Retina (tissue), 1 donor: ENCODE data around the gene SMIM38.
A peak's percentile ranks its signal among the peaks of the same experiment; 100 is the strongest.
"Not testable (repeated sequence)": the region's sequence is repeated elsewhere in the genome, so short reads cannot be mapped to it uniquely, and the experiment has no call there.

Experiments used
- DNase-seq: peaks from one replicate; pipeline ENCODE4 v3.0.0-alpha.2; 2016

SMIM38 gene

DNA sequence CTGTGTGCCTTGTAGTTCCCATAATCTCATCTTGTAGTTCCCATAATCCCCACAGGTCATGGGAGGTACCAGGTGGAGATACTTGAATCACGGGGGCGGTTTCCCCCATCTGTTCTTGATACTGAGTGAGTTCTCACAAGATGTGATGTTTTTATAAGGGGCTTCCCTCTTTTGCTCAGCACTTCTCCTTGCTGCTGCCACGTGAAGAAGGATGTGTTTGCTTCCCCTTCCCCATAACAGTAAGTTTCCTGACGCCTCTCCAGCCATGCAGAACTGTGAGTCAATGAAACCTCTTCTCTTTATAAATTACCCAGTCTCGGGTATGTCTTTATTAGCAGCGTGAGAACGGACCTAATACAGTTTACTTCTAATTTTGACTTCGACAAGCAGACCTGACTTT lies 14.0 kb upstream of the SMIM38 start:
- no peak for DNase-seq

DNA sequence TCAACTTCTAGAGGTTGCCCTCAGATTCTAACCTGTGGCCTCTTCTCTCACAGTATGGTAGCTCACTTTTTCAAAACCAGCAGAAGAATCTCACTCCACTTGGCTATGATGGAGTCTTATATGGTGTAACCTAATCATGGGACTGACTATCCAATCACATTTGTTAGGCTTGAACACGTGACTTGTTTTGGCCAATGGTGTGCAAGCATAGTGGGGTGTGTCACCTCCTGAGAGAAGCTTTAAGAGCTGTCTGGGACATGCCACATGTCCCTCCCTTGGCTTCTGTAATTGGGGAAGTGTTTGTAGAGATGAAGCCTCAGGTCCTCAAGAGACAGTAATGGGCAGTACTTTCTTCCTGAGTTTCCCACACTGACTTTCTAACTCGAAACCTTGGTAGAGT lies 12.8 kb upstream of the SMIM38 start:
- DNase-seq, result no peak

DNA sequence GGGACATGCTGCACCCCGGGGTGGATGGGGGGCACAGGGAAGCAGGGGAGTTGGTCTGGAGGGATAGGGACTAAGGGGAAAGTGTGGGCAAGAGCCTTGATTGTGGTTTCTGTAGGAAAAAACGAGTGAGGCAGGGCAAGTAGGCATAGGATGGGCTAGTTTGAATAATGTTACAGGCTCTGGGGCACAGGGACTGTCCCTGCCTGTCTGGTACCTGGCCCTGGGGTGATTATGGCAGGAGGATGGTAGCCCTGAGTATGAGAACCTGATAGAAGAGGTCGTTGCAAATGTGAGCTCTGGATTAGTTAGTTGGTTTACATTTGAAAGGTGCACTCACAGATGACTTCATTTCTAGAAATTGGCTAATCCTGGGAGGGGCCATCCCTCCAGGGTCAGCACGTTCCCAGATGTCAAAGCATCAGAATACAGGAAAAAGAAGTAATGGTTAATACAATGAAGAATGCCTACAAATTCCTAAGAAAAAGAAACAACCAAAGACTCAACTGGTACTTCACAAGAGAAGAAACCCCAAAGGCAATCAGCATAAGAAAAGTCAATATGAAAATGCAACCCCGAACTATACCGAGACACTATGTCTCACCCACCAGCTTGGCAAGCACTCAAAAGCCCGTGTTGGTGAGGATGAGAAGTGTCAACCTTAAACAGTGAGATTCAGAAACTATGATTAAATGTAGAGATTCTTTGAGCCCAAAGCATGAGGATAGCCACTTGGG lies 11.3 kb upstream of the SMIM38 start:
- no peak for DNase-seq

DNA sequence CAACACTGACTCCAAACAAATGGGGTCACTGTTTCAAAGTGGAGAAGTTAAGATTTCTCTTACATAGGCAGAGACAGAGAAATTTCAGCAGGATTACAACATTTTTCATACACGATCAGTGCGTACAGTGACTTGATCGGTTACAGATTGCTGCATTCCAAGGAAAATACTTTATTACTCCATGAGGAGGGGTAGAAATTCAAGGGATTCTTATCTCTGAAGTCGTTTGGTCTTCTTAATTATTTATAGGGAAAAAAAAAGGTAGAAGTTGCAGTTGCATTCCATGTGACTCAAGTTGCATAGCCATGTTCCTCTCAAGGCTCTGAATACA lies 10.7 kb upstream of the SMIM38 start:
- DNase-seq, result no peak

DNA sequence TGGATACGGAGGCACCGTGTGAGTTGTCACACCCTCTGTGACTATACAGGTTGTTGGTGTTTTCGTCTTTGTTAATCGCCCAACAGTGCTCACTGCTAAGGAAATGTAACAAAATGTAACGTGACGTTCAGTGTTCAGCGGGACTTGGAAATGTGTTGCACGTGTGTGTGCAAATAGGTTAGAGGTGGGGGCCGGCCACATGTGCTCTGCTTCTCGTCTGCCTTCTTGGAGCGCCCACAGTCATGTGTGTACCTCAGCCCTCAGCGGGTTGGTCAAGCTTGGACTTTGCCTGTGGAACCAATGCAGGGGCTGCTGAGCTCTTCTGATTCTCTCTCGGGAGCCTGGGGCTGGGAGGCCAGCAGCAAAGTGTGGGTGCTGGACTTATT lies 7.4 kb upstream of the SMIM38 start:
- DNase-seq, result no peak

DNA sequence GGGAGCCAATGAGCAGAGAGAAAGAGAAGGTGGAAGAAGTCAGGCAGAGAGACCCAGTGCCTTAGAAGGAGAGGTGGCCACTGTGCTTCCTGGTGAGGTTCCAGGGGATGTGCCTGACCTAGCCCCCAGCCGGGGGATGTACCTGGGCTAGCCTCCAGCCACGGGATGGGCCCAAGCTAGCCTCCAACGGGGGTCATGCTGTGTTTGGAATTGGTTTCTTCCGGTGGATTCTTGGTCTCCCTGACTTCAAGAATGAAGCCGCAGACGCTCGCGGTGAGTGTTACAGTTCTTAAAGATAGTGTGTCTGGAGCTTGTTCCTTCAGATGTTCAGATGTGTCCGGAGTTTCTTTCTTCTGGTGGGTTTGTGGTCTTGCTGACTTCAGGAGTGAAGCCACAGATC lies 6.9 kb upstream of the SMIM38 start:
- no peak for DNase-seq

DNA sequence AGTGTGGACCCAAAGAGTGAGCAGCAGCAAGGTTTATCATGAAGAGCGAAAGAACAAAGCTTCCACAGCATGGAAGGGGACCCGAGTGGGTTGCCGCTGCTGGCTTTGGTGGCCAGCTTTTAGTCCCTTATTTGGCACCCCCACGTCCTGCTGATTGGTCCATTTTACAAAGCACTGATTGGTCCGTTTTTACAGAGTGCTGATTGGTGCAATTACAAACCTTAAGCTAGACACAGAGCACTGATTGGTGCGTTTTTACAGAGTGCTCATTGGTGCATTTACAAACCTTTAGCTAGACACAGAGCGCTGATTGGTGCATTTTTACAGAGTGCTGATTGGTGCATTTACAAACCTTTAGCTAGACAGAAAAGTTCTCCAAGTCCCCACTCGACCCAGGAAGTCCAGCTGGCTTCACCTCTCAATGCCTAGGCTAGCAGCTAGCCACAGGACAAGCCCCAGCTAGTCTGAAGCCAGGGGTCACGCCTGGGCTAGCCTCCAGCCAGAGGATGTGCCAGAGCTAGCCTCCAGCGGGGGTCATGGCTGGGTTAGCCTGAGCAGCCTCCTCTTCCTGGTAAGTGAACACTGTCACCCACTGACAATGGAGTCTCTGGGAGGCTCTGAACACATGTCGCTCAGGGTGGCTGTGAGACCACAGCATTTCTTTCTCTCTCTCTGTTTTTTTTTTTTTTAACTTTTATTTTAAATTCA lies 6.2 kb upstream of the SMIM38 start:
- DNase-seq, result not testable (repeated sequence)

DNA sequence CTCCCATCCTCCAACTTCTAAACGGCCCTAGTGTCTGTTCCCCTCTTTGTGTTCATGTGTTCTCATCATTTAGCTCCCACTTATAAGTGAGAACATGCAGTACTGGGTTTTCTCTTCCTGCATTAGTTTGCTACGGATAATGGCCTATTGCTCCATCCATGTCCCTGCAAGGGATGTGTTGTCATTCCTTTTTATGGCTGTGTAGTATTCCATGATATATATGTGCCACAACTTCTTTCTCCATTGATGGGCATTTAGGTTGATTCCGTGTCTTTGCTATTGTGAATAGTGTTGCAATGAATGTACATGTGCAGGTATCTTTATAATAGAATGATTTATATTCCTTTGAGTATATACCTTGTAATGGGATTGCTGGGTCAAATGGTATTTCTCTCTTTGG lies 5.6 kb upstream of the SMIM38 start:
- DNase-seq, result no peak

DNA sequence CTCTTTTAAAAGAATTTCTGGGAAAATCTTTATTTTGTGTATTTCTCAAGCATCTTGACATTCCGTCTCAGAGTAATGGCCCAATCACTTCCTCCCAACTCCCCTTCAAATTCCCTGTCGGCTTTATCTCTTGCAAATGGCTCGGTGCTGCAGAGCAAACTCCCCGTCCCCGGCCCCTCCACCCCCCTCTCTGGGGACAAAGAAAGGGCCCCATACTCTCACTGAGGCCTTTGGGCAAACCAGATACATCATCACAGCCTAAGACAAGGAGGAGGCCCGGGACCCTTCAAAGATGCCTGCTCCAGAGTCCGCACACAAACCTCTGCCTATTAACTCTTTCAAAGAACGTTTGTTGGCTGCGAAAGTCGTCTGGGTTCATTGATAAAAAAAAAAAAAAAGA lies 3.9 kb upstream of the SMIM38 start:
- DNase-seq, result no peak

DNA sequence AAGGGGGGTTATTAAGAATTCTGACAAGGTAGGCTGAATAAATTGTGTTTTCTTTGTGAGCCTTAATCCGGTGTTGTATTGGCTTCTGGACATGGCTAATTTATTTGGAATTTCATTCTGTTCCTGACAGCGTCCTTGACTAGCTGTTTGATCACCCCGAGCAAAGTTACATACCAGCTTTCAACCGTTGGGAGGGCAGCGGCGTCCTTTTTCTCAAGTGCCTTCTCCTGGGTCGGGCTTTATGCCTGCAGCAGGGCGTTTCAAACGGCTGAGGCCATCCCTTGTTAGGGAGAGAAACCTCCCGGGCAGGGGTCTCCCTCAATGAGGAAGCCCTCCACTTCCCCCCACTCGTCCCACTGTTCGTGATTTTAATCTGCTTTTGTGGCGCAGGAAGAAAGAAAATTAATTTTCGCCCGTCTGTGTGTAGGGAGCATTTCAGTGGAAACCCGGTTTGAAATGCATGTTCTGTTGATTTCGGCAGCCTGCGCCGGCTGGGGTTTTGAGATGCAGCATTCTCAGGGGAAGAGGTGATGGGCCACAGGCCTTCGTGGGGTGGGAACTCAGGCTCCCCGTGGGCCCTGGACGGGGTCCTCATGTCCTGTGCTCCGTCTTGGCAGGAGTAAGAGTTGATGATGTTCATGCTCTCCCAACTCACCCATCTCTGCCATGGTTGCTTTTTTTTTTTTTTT lies 2.9 kb upstream of the SMIM38 start:
- peak; percentile 79 for DNase-seq

DNA sequence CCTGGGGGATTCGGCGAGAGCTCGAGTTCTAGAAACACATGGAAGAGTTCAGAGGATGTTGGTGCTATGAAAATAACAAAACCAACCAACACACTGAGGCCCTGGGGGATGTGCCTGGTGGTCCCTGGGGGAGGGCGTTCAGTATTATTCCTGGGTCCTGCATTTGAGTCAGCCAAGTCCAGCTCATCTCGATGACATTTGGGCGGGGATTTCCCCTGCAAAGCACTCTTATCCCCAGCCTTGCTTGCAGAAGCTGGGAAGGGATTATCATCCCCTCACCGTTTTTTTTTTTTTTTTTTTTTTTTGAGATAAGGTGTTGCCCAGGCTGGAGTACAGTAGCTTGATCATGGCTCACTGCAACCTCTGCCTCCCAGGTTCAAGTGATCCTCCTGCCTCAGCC lies 2.1 kb upstream of the SMIM38 start:
- peak; percentile 34 for DNase-seq

DNA sequence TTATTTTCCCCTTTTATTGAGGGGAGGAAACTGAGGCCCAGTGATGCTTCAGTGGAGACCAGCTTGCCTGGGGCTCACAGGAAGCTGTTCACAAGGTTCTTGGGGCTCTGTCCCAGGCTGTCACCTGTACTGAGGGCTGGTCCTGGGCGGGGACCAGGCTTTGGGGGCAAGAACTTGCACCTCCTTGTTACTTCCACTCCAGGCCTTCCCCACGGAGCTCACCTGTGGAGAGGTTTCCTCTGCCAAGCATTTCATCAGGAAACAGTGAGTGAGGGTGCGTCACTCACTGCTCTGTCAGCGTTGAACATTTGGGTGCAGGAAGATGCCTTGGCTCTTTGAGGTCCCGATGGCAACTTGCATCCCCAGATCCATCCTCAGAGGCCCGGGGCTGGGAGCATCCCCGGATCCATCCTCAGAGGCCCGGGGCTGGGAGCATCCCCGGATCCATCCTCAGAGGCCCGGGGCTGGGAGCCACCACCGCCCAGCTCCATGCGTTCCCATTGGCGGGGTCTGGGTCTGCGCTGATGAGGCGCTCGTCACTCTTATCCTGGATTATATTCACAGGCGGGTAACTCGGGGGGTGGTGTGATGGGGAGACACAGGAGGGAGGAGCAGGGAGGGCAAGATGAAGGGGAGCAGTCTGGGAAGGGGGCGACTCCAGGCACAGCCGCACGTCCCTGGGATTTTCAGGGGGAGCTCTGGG lies 1.4 kb upstream of the SMIM38 start:
- DNase-seq, result no peak

DNA sequence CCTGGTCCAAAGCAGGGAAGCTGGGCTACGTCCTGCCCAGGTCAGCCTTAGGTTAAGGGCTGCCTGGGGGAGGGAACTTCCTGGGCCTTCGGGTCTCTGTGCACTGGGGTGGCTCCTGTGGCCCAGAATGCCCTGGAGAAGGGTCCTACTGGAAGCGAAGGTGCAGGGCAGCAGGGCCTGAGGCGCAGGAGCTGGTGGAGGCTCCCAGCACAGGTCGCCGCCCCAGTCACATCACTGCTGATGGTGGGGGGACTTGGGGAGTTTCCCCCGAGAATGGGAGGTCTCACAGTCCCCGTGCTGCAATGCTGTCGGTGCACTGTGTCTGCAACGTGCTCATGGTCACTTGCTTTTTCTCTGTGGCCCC lies 815 bp upstream of the SMIM38 start:
- no peak for DNase-seq

DNA sequence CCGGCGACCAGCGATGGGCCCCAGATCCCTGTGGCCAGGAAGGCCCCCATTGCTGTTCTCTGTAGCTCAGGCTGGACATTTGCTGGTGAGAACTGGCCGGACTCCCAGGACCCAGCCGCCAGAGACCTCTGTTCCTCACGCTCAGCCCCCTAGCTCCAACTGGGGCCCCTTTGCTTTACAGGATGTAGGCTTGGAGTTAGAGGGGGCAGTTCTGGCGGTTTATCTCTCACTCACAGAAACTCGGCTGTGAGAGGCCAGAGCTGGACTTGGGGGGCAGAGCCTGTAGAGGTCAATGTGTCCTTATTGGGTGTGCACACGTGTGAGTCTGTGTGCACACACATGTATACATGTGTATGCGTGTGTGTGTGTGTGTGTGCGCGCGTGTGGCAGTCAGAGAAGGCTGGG lies 502 bp downstream of the SMIM38 start:
- DNase-seq, result no peak

DNA sequence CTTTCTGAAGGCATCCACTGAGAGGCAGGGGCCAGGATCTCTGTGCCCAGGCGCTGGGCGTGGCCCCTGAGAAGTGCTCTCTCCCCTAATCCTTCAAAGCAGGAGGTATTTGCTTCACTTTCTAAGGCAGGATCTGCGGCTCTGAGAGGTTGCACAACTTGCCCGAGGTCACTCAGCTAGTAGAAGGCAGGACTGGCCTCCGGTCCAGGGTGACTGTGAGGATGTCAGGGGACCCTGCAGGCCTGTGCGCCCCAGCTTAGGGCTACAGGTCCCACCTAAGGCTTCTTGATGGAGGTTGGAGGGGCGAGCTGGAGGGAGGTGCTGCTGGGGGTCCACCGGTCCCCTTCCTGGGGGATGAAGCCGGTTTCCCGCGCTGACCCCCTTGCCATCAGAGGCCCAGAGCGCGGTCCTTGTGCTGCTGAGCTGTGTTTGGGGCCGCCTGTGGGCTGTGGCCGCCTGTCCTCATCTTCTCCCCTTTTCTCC lies 979 bp downstream of the SMIM38 start:
- DNase-seq, result no peak

DNA sequence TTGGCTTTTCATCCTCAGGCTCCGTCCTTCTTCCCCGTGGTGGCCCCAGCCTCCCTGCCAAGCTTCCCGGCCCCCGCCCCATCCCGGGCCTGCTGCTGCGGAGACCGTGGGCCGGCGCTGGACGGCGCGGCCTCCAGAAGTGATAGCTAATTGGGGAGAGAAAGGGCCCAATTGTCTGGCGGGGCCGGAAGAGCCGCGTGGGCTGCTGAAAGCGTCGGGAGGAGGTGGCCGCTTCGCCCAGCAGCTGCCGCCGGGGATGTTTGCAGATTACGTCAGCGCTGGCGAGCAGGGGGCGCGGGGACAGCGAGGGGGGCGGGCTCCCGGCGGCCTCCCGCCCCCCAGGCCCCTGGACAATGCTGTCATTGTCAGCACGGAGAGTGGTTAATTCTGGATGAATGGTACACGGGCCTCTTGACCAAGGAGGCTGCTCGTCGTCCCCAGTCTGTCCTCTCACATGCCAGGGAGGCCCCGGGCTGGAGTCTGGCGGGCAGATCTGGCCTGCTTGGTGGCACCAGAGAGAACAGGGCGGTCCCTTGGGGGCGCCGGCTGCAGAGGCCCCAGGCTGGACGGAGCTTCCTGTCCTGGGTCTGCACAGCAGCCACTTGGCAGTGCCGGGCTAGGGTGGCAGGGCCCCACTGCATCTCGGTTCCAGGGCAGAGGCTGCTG lies 1.6 kb downstream of the SMIM38 start:
- peak; percentile 93 for DNase-seq

DNA sequence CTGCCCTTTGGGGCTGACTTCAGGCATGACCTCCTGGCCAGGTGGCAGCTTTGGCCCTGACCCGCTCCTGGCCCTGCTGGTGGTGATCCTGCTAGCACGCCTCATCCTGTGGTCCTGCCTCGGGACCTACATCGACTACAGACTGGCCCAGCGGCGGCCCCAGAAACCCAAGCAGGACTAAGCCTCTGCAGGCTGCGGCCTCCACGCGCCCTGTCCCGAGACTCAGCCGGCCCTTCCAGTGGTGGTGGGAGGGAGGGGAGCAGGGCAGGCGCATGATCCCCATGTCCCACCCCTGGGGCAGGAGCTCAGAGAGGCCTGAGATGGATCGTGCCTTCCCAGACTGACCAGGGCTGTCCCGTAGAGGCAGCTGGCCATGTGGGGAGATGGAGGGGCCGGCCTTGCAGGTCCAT lies 2.1 kb downstream of the SMIM38 start:
- no peak for DNase-seq

DNA sequence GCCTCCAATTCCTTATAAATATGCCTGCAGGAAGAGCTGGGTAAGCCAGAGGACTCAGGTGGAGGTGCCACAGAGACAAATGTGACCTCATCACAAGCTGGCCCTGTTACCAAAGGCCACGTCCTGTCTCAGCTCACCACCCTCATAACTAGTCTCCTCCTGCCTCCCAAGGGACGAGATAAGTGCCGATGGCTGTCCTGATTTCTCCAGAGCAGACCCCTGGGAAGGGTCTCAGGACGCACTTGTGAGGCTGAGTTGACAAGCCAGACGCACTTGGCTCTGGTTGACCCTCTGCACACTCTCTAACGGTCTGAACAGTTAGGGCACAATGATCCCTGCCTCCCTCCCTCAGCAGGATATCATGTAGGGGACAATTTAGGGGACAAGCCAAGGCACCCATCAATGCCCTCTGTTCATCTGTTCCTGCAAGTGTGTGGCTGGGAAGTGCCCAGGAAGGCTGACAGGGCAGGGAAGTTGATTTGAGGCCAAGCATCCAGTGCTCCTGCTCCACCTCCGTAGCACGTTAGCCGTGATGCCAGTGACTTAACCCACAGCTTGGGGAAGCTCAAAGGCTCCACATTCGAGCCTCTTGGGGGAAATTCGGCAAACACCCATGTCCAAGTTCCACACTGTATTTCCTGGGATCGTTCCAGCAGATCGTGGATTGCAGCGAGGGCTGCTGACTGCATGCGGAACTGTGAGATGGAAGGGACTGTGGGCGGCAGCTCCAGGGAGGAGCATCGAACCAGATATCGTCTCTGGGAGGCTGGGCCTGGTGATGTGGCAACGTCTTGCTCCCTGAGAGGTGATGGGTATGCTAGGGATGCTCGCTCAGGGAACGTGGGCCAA lies 2.8 kb downstream of the SMIM38 start:
- DNase-seq, result no peak

DNA sequence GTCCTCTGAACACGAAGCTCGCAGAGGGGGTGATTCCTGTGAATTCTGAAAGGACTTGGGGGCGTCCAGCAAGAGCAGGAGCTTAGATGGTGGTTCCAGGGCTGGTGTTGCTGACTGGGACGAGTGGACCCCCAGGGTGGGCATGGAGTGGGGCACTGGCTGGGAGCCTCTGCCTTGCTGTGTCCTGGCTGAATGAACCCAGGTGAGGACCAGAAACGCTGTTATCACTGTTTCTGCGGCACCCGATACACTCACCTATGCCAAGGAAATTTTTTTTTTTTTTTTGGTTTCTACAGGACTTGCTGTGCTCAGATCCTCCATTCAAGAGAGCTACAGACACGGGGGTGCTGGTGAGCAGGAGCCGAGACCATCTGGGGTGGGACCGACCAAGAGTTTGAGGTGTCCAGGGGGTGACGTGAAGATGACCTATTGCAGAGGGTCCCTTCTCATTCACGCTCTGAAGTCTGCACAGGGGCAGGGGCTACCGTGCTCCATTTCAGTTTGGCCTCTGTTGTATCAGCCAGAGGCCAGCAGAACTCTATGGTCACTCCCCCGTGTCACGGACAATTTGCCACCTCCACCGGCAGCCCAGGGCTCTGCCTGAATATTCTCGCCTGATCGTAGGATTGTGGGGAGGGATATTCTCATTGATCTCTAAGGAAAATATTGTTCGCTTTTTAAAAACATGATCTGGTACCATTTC lies 3.6 kb downstream of the SMIM38 start:
- DNase-seq, result no peak

DNA sequence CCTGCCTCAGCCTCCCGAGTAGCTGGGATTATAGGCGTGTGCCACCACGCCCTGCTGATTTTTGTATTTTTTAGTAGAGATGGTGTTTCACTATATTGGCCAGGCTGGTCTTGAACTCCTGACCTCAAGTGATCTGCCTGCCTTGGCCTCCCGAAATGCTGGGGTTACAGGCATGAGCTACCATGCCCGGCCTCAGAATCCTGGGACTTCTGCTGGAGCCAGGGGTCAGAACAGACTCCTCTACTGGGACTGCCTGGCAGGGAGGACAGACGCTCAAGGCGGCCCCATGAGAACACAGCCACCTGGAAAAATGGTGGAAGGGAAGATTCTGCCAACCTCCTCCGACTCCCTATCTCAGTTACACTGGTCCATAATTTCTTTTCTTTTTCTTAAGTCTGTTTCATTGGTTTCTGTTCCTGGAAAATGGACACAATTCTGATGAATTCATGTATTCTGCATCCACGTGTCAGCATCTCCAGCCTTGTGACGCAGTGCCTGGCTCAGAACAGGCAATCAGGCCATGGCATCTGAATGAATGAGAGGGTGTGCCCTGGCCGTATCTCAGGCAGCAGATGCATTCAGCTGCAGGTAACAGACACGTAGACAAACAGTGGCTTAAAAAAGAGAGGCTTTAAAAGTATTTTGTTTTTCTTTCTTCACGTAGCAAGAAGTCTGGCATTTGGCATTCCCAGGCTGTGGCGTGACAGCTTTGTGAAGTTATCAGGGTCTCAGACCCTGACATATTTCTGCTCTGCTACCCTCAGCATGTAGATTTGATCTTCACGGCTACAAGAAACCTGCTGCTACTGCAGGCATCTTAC lies 4.8 kb downstream of the SMIM38 start:
- DNase-seq, result no peak

DNA sequence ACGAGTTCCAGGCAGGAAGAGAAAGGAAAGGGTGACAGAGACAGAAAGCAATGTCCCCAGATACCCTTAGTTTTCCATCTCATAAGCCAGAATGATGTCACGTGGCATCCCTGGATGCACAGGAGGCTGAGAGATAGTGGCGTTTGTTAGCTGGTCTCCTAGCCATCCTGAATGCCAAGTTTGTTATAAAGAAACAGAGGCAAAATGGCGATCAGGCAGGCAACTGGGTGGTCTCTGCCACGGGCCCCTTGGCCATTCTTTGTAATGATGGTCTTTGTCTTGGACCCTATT lies 5.3 kb downstream of the SMIM38 start:
- DNase-seq, result no peak
